GM12878 (cell line): ENCODE measurements around the gene GRIK4. TPM values are rescaled to one million over a fixed set of nuclear protein-coding genes. Genes with fewer than 3 reads are reported as not detected.
A peak's percentile ranks its signal among the peaks of the same experiment; 100 is the strongest.

Experiments used
- BACH1 ChIP-seq: fragments of 450-650 bp; IDR thresholded peaks from 2 replicates; pipeline ENCODE4 v1.6.1; 2017; ENCODE audit warnings: mild to moderate bottlenecking, borderline replicate concordance
- CHD1 ChIP-seq: IDR thresholded peaks from 2 replicates; pipeline ENCODE4 v1.6.1; 2012; ENCODE audit warnings: low read depth, low read length, improper control_type of control experiment
- E2F4 ChIP-seq: IDR thresholded peaks from 2 replicates; pipeline ENCODE4 v1.6.1; 2012; ENCODE audit warnings: low read depth, low read length, improper control_type of control experiment
- EP300 ChIP-seq, 2 experiments: fragments of 150-350 bp in 1 of 2; IDR thresholded peaks; 2 replicates each; pipeline ENCODE4 v1.6.1; 2011 to 2012; ENCODE audit warnings: low read depth in 2 of 2, low read length in 2 of 2, borderline replicate concordance in 1 of 2, improper control_type of control experiment in 1 of 2, inconsistent platforms in 1 of 2; ENCODE audit not compliant: control insufficient read depth in 1 of 2
- EZH2 ChIP-seq: IDR thresholded peaks from 2 replicates; pipeline ENCODE4 v1.6.1; 2012; ENCODE audit warnings: low read depth, mild to moderate bottlenecking, control low read depth, inconsistent platforms, low read length, borderline replicate concordance; ENCODE audit not compliant: control insufficient read depth
- LARP7 ChIP-seq: fragments of 450-650 bp; IDR thresholded peaks from 2 replicates; pipeline ENCODE4 v1.6.1; 2017; ENCODE audit warnings: mild to moderate bottlenecking
- MEF2B ChIP-seq: fragments of 450-650 bp; IDR thresholded peaks from 2 replicates; pipeline ENCODE4 v1.6.1; 2018; ENCODE audit warnings: mild to moderate bottlenecking, moderate library complexity; ENCODE audit not compliant: partially characterized antibody, poor library complexity, severe bottlenecking
- MTA2 ChIP-seq: fragments of 450-650 bp; IDR thresholded peaks from 2 replicates; pipeline ENCODE4 v1.6.1; 2016; ENCODE audit warnings: low read depth, mild to moderate bottlenecking, moderate library complexity
- RB1 ChIP-seq: fragments of 450-650 bp; formaldehyde crosslinking; IDR thresholded peaks from 2 replicates; pipeline ENCODE4 v1.6.1; 2017; ENCODE audit warnings: mild to moderate bottlenecking, borderline replicate concordance
- SMARCA5 ChIP-seq: fragments of 450-650 bp; IDR thresholded peaks from 2 replicates; pipeline ENCODE4 v1.6.1; 2017; ENCODE audit warnings: mild to moderate bottlenecking
- SP1 ChIP-seq: IDR thresholded peaks from one replicate; pipeline ENCODE4 v1.6.1; 2011; ENCODE audit warnings: low read depth, low read length
- SREBF2 ChIP-seq: IDR thresholded peaks from 2 replicates; pipeline ENCODE4 v1.6.1; 2012; ENCODE audit warnings: mild to moderate bottlenecking, low read length
- TCF7 ChIP-seq: IDR thresholded peaks from 2 replicates; pipeline ENCODE4 v1.6.1; 2014; ENCODE audit warnings: antibody characterized with exemption, borderline replicate concordance
- ZBTB33 ChIP-seq: fragments of 450-650 bp; IDR thresholded peaks from 2 replicates; pipeline ENCODE4 v1.6.1; 2017; ENCODE audit warnings: mild to moderate bottlenecking
- polyA plus RNA-seq, 11 experiments: library from polyadenylated mRNA; depleted of rRNA in 4 of 11; unstranded in 6 of 11; stranded (reverse) in 5 of 11; fragments of >200 nt; fragmentation: Nextera tagmentation in 4 of 11; fragmentation: Illumina TruSeq in 1 of 11; extraction: Ambion mirVana in 4 of 11; extraction: Trizol in 1 of 11; gene quantifications; 1 replicate in 1 of 11; 2 replicates in 10 of 11; pipeline versions ENCODE4 v1.2.1 to v1.2.3, GENCODE V29; 2011 to 2016; ENCODE audit warnings: inconsistent platforms in 2 of 11, missing spikeins in 2 of 11, low read depth in 1 of 11
- total RNA-seq, 4 experiments: library from RNA; depleted of rRNA in 3 of 4; stranded (reverse); fragments of >200 nt in 3 of 4; fragmentation: Illumina TruSeq in 1 of 4; extraction: Trizol in 1 of 4; gene quantifications; 2 replicates each; pipeline versions ENCODE4 v1.2.1 to v1.2.3, GENCODE V29; 2013 to 2021
- TF ChIP-seq, protein P1 (sequence below): fragments of 150-350 bp; IDR thresholded peaks from 2 replicates; pipeline ENCODE4 v1.6.1; 2014; ENCODE audit warnings: mild to moderate bottlenecking, low read depth, low read length
- TF ChIP-seq, protein P2 (sequence below): fragments of 450-650 bp; IDR thresholded peaks from 2 replicates; pipeline ENCODE4 v1.6.1; 2016; ENCODE audit warnings: mild to moderate bottlenecking, moderate library complexity, borderline replicate concordance

Gene GRIK4
- total and polyA plus RNA-seq, 10 of the 15 experiments (the other 5 are each of a cell fraction or from before 2014, with no cell fraction given): 0.33 to 3.6 (median 0.72) TPM

DNA sequence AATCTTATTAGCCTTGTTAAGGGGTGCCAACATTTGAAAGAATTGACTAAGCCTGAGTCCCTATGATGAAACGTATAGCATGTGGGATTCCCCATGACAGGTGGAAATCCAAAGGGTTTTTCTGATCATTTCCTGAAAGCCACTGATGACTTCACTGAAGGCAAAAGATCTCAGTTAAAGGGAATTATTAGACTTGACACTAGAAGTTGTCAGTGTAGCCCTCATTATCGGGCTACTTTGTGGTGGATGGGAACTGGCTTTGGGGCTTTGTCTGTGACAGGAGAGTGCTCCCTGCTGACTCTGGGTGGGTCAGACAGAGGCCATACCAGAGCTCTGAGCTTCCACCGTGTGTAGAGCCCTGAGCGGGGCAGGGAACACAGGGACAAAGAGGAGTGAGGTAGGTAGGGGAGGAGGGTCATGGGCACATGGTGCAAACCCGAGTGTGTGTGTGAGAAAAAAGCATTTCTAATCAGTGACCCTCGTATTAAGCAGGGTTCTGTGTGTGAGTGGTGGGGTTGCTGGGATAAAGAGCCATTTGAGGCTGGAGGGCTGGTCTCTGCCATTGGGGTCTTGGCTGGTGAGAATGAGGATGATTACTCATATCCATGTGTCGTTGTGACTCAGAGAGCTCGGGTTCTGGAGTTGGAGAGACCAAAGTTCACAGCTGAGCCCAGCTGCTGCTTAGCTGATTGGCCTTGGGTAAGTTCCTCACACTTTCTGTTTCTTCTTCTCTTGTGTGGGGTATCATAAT, 101.1 kb downstream of the GRIK4 start (continued):
- TF ChIP-seq, protein P1, sequence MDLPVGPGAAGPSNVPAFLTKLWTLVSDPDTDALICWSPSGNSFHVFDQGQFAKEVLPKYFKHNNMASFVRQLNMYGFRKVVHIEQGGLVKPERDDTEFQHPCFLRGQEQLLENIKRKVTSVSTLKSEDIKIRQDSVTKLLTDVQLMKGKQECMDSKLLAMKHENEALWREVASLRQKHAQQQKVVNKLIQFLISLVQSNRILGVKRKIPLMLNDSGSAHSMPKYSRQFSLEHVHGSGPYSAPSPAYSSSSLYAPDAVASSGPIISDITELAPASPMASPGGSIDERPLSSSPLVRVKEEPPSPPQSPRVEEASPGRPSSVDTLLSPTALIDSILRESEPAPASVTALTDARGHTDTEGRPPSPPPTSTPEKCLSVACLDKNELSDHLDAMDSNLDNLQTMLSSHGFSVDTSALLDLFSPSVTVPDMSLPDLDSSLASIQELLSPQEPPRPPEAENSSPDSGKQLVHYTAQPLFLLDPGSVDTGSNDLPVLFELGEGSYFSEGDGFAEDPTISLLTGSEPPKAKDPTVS: no peak
- TF ChIP-seq ZBTB33 (no peak), CHD1 (0 out of 2 replicates have a peak, but pooled peaks have one; percentile 30), EP300 (IDR thresholded peaks at IDR 0.05; ENCODE audit: borderline replicate concordance in 1 of 2, control insufficient read depth in 1 of 2, low read depth in 2 of 2, low read length in 2 of 2) (peak; percentile 76 to 89; a peak in 3 of 4 replicates), SMARCA5 (peak; percentile 91; the same call in 1 of the 2 replicates), MEF2B (peak; percentile 57), SP1 (peak; percentile 63), EZH2 (no peak), MTA2 (peak; percentile 81), LARP7 (no peak), SREBF2 (no peak), RB1 (no peak), BACH1 (peak; percentile 63; the same call in 1 of the 2 replicates), TCF7 (no peak), E2F4 (0 out of 2 replicates have a peak, but pooled peaks have one; percentile 12)
- TF ChIP-seq, protein P2, sequence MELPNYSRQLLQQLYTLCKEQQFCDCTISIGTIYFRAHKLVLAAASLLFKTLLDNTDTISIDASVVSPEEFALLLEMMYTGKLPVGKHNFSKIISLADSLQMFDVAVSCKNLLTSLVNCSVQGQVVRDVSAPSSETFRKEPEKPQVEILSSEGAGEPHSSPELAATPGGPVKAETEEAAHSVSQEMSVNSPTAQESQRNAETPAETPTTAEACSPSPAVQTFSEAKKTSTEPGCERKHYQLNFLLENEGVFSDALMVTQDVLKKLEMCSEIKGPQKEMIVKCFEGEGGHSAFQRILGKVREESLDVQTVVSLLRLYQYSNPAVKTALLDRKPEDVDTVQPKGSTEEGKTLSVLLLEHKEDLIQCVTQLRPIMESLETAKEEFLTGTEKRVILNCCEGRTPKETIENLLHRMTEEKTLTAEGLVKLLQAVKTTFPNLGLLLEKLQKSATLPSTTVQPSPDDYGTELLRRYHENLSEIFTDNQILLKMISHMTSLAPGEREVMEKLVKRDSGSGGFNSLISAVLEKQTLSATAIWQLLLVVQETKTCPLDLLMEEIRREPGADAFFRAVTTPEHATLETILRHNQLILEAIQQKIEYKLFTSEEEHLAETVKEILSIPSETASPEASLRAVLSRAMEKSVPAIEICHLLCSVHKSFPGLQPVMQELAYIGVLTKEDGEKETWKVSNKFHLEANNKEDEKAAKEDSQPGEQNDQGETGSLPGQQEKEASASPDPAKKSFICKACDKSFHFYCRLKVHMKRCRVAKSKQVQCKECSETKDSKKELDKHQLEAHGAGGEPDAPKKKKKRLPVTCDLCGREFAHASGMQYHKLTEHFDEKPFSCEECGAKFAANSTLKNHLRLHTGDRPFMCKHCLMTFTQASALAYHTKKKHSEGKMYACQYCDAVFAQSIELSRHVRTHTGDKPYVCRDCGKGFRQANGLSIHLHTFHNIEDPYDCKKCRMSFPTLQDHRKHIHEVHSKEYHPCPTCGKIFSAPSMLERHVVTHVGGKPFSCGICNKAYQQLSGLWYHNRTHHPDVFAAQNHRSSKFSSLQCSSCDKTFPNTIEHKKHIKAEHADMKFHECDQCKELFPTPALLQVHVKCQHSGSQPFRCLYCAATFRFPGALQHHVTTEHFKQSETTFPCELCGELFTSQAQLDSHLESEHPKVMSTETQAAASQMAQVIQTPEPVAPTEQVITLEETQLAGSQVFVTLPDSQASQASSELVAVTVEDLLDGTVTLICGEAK: peak; percentile 20; the same call in 1 of the 2 replicates
